Coronary artery (tissue), 2 donors: ENCODE data around the gene ZNF587B.
"Not testable (repeated sequence)": the region's sequence is repeated elsewhere in the genome, so short reads cannot be mapped to it uniquely, and the experiment has no call there.

Experiments
- DNase-seq: peaks from one replicate; pipeline ENCODE4 v3.0.0-alpha.2; 2017; ENCODE audit warnings: low spot score
- H3K27ac ChIP-seq, 2 donors: fragments of 200-600 bp; sonication (generic); one replicate each; pipeline ENCODE4 v1.5.1; 2016 to 2019
- H3K4me3 ChIP-seq: fragments of 200-600 bp; sonication (generic); 2 replicates; pipeline ENCODE4 v1.5.1; 2016; ENCODE audit warnings: mild to moderate bottlenecking, moderate library complexity
- CTCF ChIP-seq: fragments of 200-600 bp; sonication (generic); IDR thresholded peaks from one replicate; pipeline ENCODE4 v1.5.1; 2019; ENCODE audit warnings: antibody characterized with exemption

Gene ZNF587B

GRCh38 chr19:57819475-57820148 is 10.5 kb upstream of the ZNF587B start:
- TF ChIP-seq CTCF, result no peak
- peak; percentile 91 for DNase-seq
- Histone ChIP-seq H3K27ac (peak overlapping the region; percentile 41 to 86), H3K4me3 (peak overlapping the region; percentile 97)

- H3K27ac ChIP-seq, result no peak overlapping the region
- peak overlapping the region; percentile 97 for H3K4me3 ChIP-seq
- no peak for DNase-seq
- TF ChIP-seq CTCF, result no peak
These were observed 9.5 kb upstream of the ZNF587B start for GRCh38 chr19:57820599-57820998.

- not testable (repeated sequence) for DNase-seq, H3K27ac ChIP-seq
- peak overlapping the region; percentile 97 for H3K4me3 ChIP-seq
These were observed 9.0 kb upstream of the ZNF587B start for GRCh38 chr19:57821095-57821494.

- not testable (repeated sequence) for DNase-seq, H3K27ac ChIP-seq, H3K4me3 ChIP-seq
These were observed 8.6 kb upstream of the ZNF587B start for GRCh38 chr19:57821501-57821900.

- not testable (repeated sequence) for H3K27ac ChIP-seq, H3K4me3 ChIP-seq, DNase-seq
These were observed 6.9 kb upstream of the ZNF587B start for GRCh38 chr19:57823155-57823554.

GRCh38 chr19:57823608-57824007 is 6.5 kb upstream of the ZNF587B start:
- not testable (repeated sequence) for H3K27ac ChIP-seq, H3K4me3 ChIP-seq, DNase-seq

- no peak overlapping the region for H3K4me3 ChIP-seq
- no peak for TF ChIP-seq CTCF
- no peak for DNase-seq
- H3K27ac ChIP-seq, result no peak overlapping the region
These were observed 4.6 kb upstream of the ZNF587B start for GRCh38 chr19:57825511-57825910.

GRCh38 chr19:57829316-57829715 is 783 bp upstream of the ZNF587B start:
- Histone ChIP-seq H3K4me3 (no peak overlapping the region), H3K27ac (no peak overlapping the region)
- DNase-seq, result no peak
- no peak for TF ChIP-seq CTCF

GRCh38 chr19:57836991-57837390 is 6.9 kb downstream of the ZNF587B start:
- H3K27ac ChIP-seq, H3K4me3 ChIP-seq: not testable (repeated sequence)

GRCh38 chr19:57838622-57839191 is 8.6 kb downstream of the ZNF587B start:
- H3K4me3 ChIP-seq, H3K27ac ChIP-seq: not testable (repeated sequence)

More at GRCh38 chr19:57836991-57837390, 6.9 kb downstream of the ZNF587B start:
- not testable (repeated sequence) for DNase-seq

More at GRCh38 chr19:57838622-57839191, 8.6 kb downstream of the ZNF587B start:
- not testable (repeated sequence) for DNase-seq
